K562 (cell line): Measurements from ENCODE around the gene FLT1. TPM values are rescaled to one million over a fixed set of nuclear protein-coding genes. Genes with fewer than 3 reads are reported as not detected.

Experiments used
- ATAC-seq: fragments of 200-7000 bp; cut with Tn5 transposase; 3 replicates; pipeline ENCODE4 v1.9.1; 2020; ENCODE audit warnings: moderate library complexity
- BruUV-seq: library from RNA; stranded (reverse); fragments of 400-500 nt; replicated peaks from 2 replicates; lab custom pipeline; 2021; lab: Mats Ljungman, UMichigan
- CTCF ChIA-PET: fragments of 300-600 bp; formaldehyde crosslinking; extraction: SDS; loops from one replicate; lab custom pipeline; 2021; ENCODE audit warnings: low intra/inter-chr PET ratio; lab: Yijun Ruan, JAX
- POLR2A ChIA-PET: fragments of 300-600, 350-650 bp; sonication (Branson Sonifier 250); formaldehyde crosslinking; extraction: SDS; loops from one replicate; lab custom pipeline; 2021; ENCODE audit warnings: antibody characterized with exemption, inconsistent platforms; lab: Yijun Ruan, JAX
- DNase-seq, 4 experiments: peaks; one replicate each; pipeline versions ENCODE4 v3.0.0 to v3.0.0-alpha.2; 2011 to 2018; ENCODE audit warnings: low spot score in 3 of 4, mixed read lengths in 3 of 4; ENCODE audit errors: extremely low read depth in 1 of 4
- FAIRE-seq: peaks from 2 replicates; lab custom pipeline; 2011; peaks lifted over from hg19 to GRCh38; lab: Jason Lieb, UNC
- H2AFZ ChIP-seq: 2 replicates; pipeline ENCODE4 v1.6.0; 2011; ENCODE audit warnings: low read depth, low read length, control low read depth, inconsistent platforms
- H3K27ac ChIP-seq: fragments of 200-600 bp; 3 replicates; pipeline ENCODE4 v1.8.0; 2011; ENCODE audit warnings: low read depth, mild to moderate bottlenecking, control low read depth, inconsistent platforms, low read length, moderate library complexity, mixed read lengths; ENCODE audit errors: extremely low read depth
- H3K27me3 ChIP-seq, 2 experiments: fragments of 300-600 bp in 1 of 2; 2 replicates in 1 of 2; 3 replicates in 1 of 2; pipeline versions ENCODE4 v1.6.0 to v1.8.0; 2011; ENCODE audit warnings: inconsistent platforms in 2 of 2, low read length in 2 of 2, mild to moderate bottlenecking in 1 of 2, mixed read lengths in 1 of 2, moderate library complexity in 1 of 2; ENCODE audit not compliant: control insufficient read depth in 2 of 2, insufficient read depth in 2 of 2
- H3K36me3 ChIP-seq: fragments of 300-600 bp; 3 replicates; pipeline ENCODE4 v1.8.0; 2011; ENCODE audit warnings: mild to moderate bottlenecking, low read length, inconsistent platforms; ENCODE audit not compliant: control insufficient read depth, insufficient read depth
- H3K4me1 ChIP-seq, 2 experiments: fragments of 200-600 bp in 1 of 2; replicated peaks in 1 of 2; 2 replicates in 1 of 2; 3 replicates in 1 of 2; pipeline versions ENCODE4 v1.5.1 to v1.8.0; 2011; ENCODE audit warnings: inconsistent platforms in 2 of 2, low read length in 2 of 2, mild to moderate bottlenecking in 1 of 2, mixed read lengths in 1 of 2, moderate library complexity in 1 of 2; ENCODE audit not compliant: control insufficient read depth in 2 of 2, insufficient read depth in 2 of 2
- H3K4me2 ChIP-seq: 2 replicates; pipeline ENCODE4 v1.6.1; 2011; ENCODE audit warnings: low read length, control low read depth, inconsistent platforms, mixed read lengths; ENCODE audit not compliant: insufficient read depth
- H3K4me3 ChIP-seq: fragments of 200-600 bp; sonication (generic), shearing (Covaris generic); 2 replicates; pipeline ENCODE4 v1.5.1; 2016; ENCODE audit warnings: control low read depth, inconsistent platforms
- H3K79me2 ChIP-seq: fragments of 200-600 bp; 3 replicates; pipeline ENCODE4 v1.8.0; 2011; ENCODE audit warnings: low read length, inconsistent platforms; ENCODE audit not compliant: control insufficient read depth, insufficient read depth
- H3K9ac ChIP-seq, 2 experiments: 2 replicates each; pipeline versions ENCODE4 v1.6.0 to v1.6.1; 2011; ENCODE audit warnings: low read depth in 2 of 2, low read length in 2 of 2, control low read depth in 1 of 2, inconsistent platforms in 1 of 2, mild to moderate bottlenecking in 1 of 2, mixed read lengths in 1 of 2; ENCODE audit not compliant: insufficient read depth in 1 of 2
- H3K9me1 ChIP-seq: one replicate; pipeline ENCODE4 v1.6.0; 2011; ENCODE audit warnings: inconsistent platforms, mild to moderate bottlenecking, low read length, moderate library complexity; ENCODE audit not compliant: control insufficient read depth, insufficient read depth
- H3K9me3 ChIP-seq: replicated peaks from 2 replicates; pipeline ENCODE4 v1.5.1; 2011; ENCODE audit warnings: low read depth, low read length, inconsistent platforms; ENCODE audit not compliant: control insufficient read depth, insufficient read depth
- H4K20me1 ChIP-seq: replicated peaks from 2 replicates; pipeline ENCODE4 v1.6.1; 2011; ENCODE audit warnings: low read length, inconsistent platforms, mixed read lengths; ENCODE audit not compliant: control insufficient read depth, insufficient read depth
- ARID4B ChIP-seq: sonication (generic); formaldehyde crosslinking; IDR thresholded peaks from 2 replicates; pipeline ENCODE4 v1.8.0; 2022; ENCODE audit warnings: mild to moderate bottlenecking, missing genetic modification reagents
- CTCF ChIP-seq, 3 experiments: IDR thresholded peaks in 2 of 3; conservative IDR thresholded peaks in 1 of 3; 2 replicates each; pipeline ENCODE4 v1.5.1; 2011 to 2012; ENCODE audit warnings: low read length in 3 of 3, mild to moderate bottlenecking in 3 of 3, control low read depth in 2 of 3, improper control_type of control experiment in 1 of 3, inconsistent platforms in 1 of 3, low read depth in 1 of 3, mixed read lengths in 1 of 3, moderate library complexity in 1 of 3; ENCODE audit not compliant: insufficient read depth in 2 of 3
- ILK ChIP-seq: fragments of 450-650 bp; IDR thresholded peaks from 2 replicates; pipeline ENCODE4 v1.6.1; 2016; ENCODE audit warnings: missing genetic modification characterization, low read depth, mild to moderate bottlenecking, missing compliant biosample characterization, moderate library complexity, borderline replicate concordance
- KAT8 ChIP-seq: fragments of 450-650 bp; IDR thresholded peaks from 2 replicates; pipeline ENCODE4 v1.6.1; 2016; ENCODE audit warnings: low read depth, mild to moderate bottlenecking
- KDM2B ChIP-seq: fragments of 250-450 bp; sonication (Bioruptor Pico); IDR thresholded peaks from 2 replicates; pipeline ENCODE4 v1.8.0; 2021; ENCODE audit warnings: mild to moderate bottlenecking, moderate library complexity
- RAD21 ChIP-seq, 2 experiments: fragments of 250-450 bp in 1 of 2; fragments of 450-650 bp in 1 of 2; sonication (Bioruptor Pico) in 1 of 2; formaldehyde crosslinking in 1 of 2; IDR thresholded peaks in 1 of 2; conservative IDR thresholded peaks in 1 of 2; 2 replicates each; pipeline versions ENCODE4 v1.4.0 to v1.8.0; 2020 to 2022; ENCODE audit warnings: mild to moderate bottlenecking in 2 of 2, moderate library complexity in 1 of 2
- RREB1 ChIP-seq: fragments of 250-450 bp; sonication (Bioruptor Pico); IDR thresholded peaks from 2 replicates; pipeline ENCODE4 v1.4.0; 2020
- SRSF1 ChIP-seq: fragments of 200-400 bp; formaldehyde crosslinking; IDR thresholded peaks from 2 replicates; pipeline ENCODE4 v1.6.1; 2017; ENCODE audit warnings: mild to moderate bottlenecking, low read depth, low read length, moderate library complexity
- WGBS: fragments of 100-300 bp; shearing (Covaris generic); methylation state at CpG from one replicate; pipeline ENCODE4 v1.1.6; 2016; ENCODE audit warnings: low coverage, mixed read lengths; ENCODE audit not compliant: insufficient coverage; ENCODE audit errors: missing lambda C conversion rate; 5-methylcytosine and 5-hydroxymethylcytosine counted together
- in situ Hi-C: fragments of 300-500 bp; cut with MboI; formaldehyde crosslinking; loops from 4 replicates; pipeline ENCODE4 v1.15.0; 2018; ENCODE audit warnings: inconsistent platforms, mixed read lengths
- intact Hi-C: fragments of 100-400 bp; cut with micrococcal nuclease; formaldehyde crosslinking; loops from 2 replicates; pipeline ENCODE4 v1.14.2; 2022
- polyA plus RNA-seq, 8 experiments: library from polyadenylated mRNA; depleted of rRNA in 4 of 8; stranded (reverse) in 5 of 8; unstranded in 3 of 8; fragments of >200 nt; fragmentation: Nextera tagmentation in 2 of 8; fragmentation: Illumina TruSeq in 1 of 8; extraction: Ambion mirVana in 2 of 8; extraction: Trizol in 1 of 8; gene quantifications; 2 replicates each; pipeline versions ENCODE4 v1.2.1 to v1.2.3, GENCODE V29; 2011 to 2014; ENCODE audit warnings: inconsistent platforms in 1 of 8, missing spikeins in 1 of 8
- total RNA-seq, 7 experiments: library from RNA; depleted of rRNA in 6 of 7; stranded (reverse); fragments of >200 nt in 6 of 7; fragmentation: Illumina TruSeq in 2 of 7; extraction: Trizol in 2 of 7; gene quantifications; 2 replicates each; pipeline versions ENCODE4 v1.2.1 to v1.2.3, GENCODE V29; 2011 to 2021; ENCODE audit warnings: low replicate concordance in 1 of 7

Gene FLT1
- total and polyA plus RNA-seq, 9 of the 15 experiments (the other 6 are each of a cell fraction or from before 2014, with no cell fraction given), result 0.01 to 2.0 (median 0.22) TPM

DNA sequence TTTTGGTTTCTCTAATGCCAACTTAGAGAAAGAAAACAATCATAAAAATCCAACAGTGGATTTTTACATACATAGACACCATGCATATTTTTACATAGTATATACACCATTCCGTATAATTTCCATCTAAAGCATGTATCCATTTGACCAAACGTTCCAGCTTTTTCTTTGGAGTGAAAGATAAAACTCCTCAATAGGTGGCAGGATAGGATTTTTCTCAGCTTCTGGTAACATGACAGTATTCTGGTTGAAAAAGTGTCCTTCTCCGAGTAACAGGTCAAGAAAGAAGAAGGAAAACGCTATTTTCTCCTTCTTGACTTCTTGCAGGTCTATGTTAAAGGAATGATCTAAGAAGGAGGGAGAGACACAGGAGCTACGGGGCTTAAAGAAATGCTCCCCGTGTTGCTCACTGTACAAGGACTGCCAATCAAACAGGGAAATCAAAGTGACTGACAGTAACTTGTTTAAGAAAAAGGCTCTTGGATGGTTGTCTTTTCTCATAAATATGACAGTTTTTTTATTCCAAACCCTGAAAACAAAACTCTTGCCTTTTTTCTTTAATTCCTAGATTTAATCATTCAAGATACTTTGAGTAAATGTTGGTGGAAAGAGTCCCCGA, 11.5 kb downstream of the FLT1 start:
- H3K9me1 ChIP-seq, result no peaks in the 10 kb centered on the region
- H4K20me1 ChIP-seq, result no peaks in the 10 kb centered on the region
- no peak overlapping the region for H3K4me3 ChIP-seq
- H3K27me3 ChIP-seq, result no peaks in the 10 kb centered on the region
- 8% methylated on average over 6 of the region's 7 CpGs for WGBS
- no peak overlapping the region for H3K4me2 ChIP-seq
- no TSS peak for BruUV-seq
- no peak for ATAC-seq
- FAIRE-seq, result no peak
- ChIA-PET POLR2A (interaction anchor here (0.6 to 0.7 kb wide), 2 partner anchors 126 to 130 kb away, joined by 3 read pairs; no protein-coding TSS in a partner anchor), CTCF (no interaction called here)
- H3K36me3 ChIP-seq, result no peaks in the 10 kb centered on the region
- DNase-seq, result no peak
- H3K79me2 ChIP-seq, result no peaks in the 10 kb centered on the region
- intact Hi-C loops (loop anchor here (10.0 kb wide), 1 partner anchor 159 kb away; no protein-coding TSS in a partner anchor), in situ Hi-C loops (no loop called here)
- peak overlapping the region; percentile 68 for H2AFZ ChIP-seq
- no peak overlapping the region for H3K27ac ChIP-seq
- H3K9ac ChIP-seq, result no peak overlapping the region
- H3K9me3 ChIP-seq, result no peaks in the 10 kb centered on the region
- H3K4me1 ChIP-seq, result no peaks in the 10 kb centered on the region; a peak in 1 of 5 replicates
- no peak for TF ChIP-seq ILK
- no peak for TF ChIP-seq ARID4B (CRISPR knock-in tag)
- no peak for TF ChIP-seq RREB1 (CRISPR knock-in tag)
- TF ChIP-seq KDM2B, result no peak
- TF ChIP-seq CTCF (IDR thresholded peaks at IDR 0.05 in 2 of 3, conservative IDR thresholded peaks at IDR 0.05 in 1 of 3; ENCODE audit: insufficient read depth in 2 of 3, low read depth in 1 of 3, low read length in 3 of 3), result peak in 1 of 3 experiments; percentile 23; a peak in 1 of 6 replicates
- TF ChIP-seq RAD21 (CRISPR knock-in tag; conservative IDR thresholded peaks at IDR 0.05 in 1 of 2, IDR thresholded peaks at IDR 0.05 in 1 of 2), result peak in 1 of 2 experiments; percentile 39; a peak in 2 of 4 replicates
- TF ChIP-seq KAT8, result no peak
- TF ChIP-seq SRSF1, result no peak
